Measurements from ENCODE around the gene MRPL39. TPM values are rescaled to one million over a fixed set of nuclear protein-coding genes. Genes with fewer than 3 reads are reported as not detected.

The MRPL39 gene
- polyA plus RNA-seq, 1 experiment: 37.0 TPM

DNA sequence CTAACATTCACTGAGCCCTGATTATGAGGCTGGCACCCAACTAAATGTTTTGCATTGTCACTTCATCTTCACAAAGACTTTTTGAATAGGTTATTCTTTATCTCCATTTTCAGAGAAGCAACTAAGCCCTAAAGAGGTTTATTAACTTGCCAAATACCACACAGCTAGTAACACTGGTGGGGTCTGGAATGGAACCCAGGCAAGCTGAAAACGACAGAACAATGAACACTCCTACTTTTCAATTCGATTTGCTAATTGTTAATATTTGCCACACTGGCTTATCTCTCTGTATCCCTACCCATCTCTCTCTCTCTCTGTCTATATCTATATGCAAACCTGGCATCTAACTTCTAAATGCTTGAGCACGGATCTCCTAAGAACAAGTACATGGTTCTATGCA is 40.6 kb downstream of the MRPL39 start:
- no peaks in the 10 kb centered on the region for H3K9me3 ChIP-seq (ENCODE audit: control insufficient read depth, insufficient read depth, low read length)
- ChIA-PET CTCF (no interaction called here), POLR2A (interaction anchor here (0.5 kb wide), 1 partner anchor 10 kb away, joined by 7 read pairs; no protein-coding TSS in a partner anchor)
- no peaks in the 10 kb centered on the region for H3K27me3 ChIP-seq (ENCODE audit: control insufficient read depth, insufficient read depth, low read length)
- no peak overlapping the region for H3K27ac ChIP-seq (ENCODE audit: low read depth, low read length)
- no peak overlapping the region for H3K4me3 ChIP-seq (ENCODE audit: low read depth, low read length)
- TF ChIP-seq, protein P1, sequence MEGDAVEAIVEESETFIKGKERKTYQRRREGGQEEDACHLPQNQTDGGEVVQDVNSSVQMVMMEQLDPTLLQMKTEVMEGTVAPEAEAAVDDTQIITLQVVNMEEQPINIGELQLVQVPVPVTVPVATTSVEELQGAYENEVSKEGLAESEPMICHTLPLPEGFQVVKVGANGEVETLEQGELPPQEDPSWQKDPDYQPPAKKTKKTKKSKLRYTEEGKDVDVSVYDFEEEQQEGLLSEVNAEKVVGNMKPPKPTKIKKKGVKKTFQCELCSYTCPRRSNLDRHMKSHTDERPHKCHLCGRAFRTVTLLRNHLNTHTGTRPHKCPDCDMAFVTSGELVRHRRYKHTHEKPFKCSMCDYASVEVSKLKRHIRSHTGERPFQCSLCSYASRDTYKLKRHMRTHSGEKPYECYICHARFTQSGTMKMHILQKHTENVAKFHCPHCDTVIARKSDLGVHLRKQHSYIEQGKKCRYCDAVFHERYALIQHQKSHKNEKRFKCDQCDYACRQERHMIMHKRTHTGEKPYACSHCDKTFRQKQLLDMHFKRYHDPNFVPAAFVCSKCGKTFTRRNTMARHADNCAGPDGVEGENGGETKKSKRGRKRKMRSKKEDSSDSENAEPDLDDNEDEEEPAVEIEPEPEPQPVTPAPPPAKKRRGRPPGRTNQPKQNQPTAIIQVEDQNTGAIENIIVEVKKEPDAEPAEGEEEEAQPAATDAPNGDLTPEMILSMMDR (IDR thresholded peaks at IDR 0.05; ENCODE audit: low read depth, low read length): no peak
- DNase-seq (ENCODE audit: low read depth, low spot score): no peak

DNA sequence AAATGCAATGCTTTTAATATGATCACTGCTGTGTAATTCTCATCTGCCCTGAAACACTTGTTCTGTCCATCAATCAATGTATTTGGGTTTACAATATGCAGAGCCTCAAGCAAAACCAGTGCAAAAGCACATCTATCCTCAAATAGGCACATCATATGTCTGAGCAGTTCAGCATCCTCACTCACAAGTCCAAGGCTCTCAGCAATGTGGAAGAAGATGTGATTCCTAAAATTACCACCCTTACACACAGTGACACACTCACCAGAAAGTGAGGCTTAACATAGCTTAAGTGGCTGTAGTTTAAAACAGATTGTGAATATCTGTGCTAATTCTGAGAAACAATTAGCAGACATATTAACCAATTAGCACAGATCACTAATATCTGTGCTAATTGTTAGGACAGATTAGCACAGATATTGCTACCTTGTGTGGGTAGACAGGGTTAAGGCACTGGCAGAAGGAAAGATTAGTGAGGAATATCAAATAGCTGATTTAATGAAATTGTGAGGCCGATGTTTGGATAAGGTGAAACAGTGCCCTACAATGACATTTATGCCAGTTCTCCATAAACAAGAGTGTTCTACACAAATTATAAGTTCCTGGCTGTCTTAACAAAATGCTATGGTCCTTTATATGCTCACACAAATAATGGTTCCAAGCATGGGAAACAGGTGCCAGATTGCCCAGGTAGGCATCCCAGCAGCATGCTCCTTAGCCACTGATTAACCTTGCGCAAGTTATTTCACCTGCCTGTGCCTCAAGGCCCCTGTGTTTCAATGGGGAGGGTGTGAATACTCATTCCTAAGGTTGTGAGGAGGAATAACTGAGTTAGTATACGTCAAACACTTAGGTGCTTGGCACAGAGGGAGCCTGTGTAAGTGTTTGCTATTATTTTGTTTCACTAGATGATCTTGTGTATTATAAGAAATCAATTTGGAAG is 41.7 kb downstream of the MRPL39 start:
- CTCF ChIA-PET: interaction anchor here (1.3 kb wide), 1 partner anchor 42 kb away, joined by 4 read pairs; no protein-coding TSS in a partner anchor
- Histone ChIP-seq H3K9me3 (ENCODE audit: control insufficient read depth, insufficient read depth, low read length) (no peaks in the 10 kb centered on the region), H3K27ac (ENCODE audit: low read depth, low read length) (no peak overlapping the region), H3K4me3 (ENCODE audit: low read depth, low read length) (peak overlapping the region; percentile 35), H3K27me3 (ENCODE audit: control insufficient read depth, insufficient read depth, low read length) (no peaks in the 10 kb centered on the region)
- TF ChIP-seq, protein P1 (IDR thresholded peaks at IDR 0.05; ENCODE audit: low read depth, low read length): no peak
- POLR2A ChIA-PET: no interaction called here
- DNase-seq (ENCODE audit: low read depth, low spot score): no peak

DNA sequence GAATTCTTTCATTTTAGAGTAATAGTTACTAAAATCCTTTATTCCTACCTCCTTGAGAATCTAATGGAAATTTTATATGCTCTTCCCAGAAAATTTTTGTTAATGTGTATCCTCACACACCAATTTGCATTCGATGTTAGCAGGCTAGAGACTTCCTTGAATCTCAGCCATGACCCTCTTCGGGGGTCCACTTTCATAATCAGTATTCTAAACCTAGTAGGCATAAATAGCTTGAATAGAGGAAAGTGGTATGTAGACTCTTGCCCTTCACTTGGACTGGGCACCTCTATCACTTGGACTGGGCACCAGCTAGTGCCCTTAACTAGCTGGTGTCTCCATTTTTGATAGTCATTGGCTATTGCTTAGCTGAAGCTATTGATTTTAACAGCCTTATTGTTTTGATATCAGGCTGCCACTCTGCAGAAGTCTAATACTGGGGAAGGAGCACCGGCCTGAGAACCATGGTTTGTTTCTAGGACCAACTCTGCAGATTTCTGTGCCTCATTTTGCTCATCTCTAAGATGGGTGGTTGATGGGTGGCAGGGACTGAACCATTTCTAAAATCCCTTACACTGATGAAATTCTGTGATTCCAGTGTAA is 42.8 kb downstream of the MRPL39 start:
- H3K27ac ChIP-seq (ENCODE audit: low read depth, low read length): no peak overlapping the region
- H3K4me3 ChIP-seq (ENCODE audit: low read depth, low read length): peak overlapping the region; percentile 80
- no peaks in the 10 kb centered on the region for H3K9me3 ChIP-seq (ENCODE audit: control insufficient read depth, insufficient read depth, low read length)
- CTCF ChIA-PET: no interaction called here
- H3K27me3 ChIP-seq (ENCODE audit: control insufficient read depth, insufficient read depth, low read length): no peaks in the 10 kb centered on the region
- POLR2A ChIA-PET: no interaction called here
- no peak for DNase-seq (ENCODE audit: low read depth, low spot score)
- TF ChIP-seq, protein P1 (IDR thresholded peaks at IDR 0.05; ENCODE audit: low read depth, low read length): no peak

DNA sequence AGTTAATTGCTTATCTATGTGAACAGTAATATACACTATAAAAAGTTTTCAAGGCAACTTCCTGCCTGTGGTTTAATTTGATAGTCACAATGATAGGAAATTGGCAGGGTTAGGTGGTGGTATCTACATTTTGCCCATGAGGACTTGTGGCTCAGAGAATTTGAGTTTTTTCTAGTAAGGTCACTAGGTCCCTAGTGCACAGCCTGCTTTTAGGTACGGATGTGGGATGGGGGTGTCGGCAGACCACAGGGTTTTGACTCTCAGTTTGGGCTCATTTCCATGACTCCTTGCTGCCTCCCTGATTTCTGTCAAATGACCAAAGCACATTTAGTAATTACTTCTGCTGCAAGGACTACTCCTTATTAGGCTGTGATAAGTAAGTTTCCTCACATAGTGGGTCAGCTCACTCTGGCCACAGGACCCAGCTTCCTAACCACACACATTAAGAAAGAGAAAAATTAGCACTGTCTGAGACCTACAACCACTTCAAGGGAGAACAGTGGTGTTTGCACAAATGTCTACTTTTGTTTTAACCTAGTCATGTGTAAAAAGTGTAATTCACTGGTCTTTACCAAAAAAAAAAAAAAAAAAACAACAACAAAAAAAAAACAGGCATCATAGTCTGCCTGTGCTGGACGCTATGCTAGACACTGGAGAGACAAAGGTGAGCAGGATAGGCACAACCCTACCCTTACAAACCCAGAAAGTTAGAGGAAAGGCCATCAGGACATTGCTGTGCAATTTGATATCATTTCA is 43.7 kb downstream of the MRPL39 start:
- no peaks in the 10 kb centered on the region for H3K9me3 ChIP-seq (ENCODE audit: control insufficient read depth, insufficient read depth, low read length)
- peak overlapping the region; percentile 80 for H3K4me3 ChIP-seq (ENCODE audit: low read depth, low read length)
- H3K27me3 ChIP-seq (ENCODE audit: control insufficient read depth, insufficient read depth, low read length): no peaks in the 10 kb centered on the region
- no peak overlapping the region for H3K27ac ChIP-seq (ENCODE audit: low read depth, low read length)
- TF ChIP-seq, protein P1 (IDR thresholded peaks at IDR 0.05; ENCODE audit: low read depth, low read length): no peak
- ChIA-PET POLR2A (no interaction called here), CTCF (interaction anchor here (0.7 kb wide), 1 partner anchor 1097 kb away, joined by 4 read pairs; no protein-coding TSS in a partner anchor)
- no peak for DNase-seq (ENCODE audit: low read depth, low spot score)

All from AG04450 (cell line).